Thoracic aorta endothelial cell (primary cell): ENCODE data around the gene TMEM132A. TPM values are rescaled to one million over a fixed set of nuclear protein-coding genes. Genes with fewer than 3 reads are reported as not detected.

Experiments used
- small RNA-seq: library from RNA; depleted of rRNA; stranded (forward); fragments of <200 nt; gene quantifications from one replicate; pipeline ENCODE3, GENCODE V24; 2012
- total RNA-seq: library from RNA; depleted of rRNA; stranded (reverse); fragments of >200 nt; gene quantifications from 2 replicates; pipeline ENCODE4 v1.2.3, GENCODE V29; 2012

TMEM132A gene, protein sequence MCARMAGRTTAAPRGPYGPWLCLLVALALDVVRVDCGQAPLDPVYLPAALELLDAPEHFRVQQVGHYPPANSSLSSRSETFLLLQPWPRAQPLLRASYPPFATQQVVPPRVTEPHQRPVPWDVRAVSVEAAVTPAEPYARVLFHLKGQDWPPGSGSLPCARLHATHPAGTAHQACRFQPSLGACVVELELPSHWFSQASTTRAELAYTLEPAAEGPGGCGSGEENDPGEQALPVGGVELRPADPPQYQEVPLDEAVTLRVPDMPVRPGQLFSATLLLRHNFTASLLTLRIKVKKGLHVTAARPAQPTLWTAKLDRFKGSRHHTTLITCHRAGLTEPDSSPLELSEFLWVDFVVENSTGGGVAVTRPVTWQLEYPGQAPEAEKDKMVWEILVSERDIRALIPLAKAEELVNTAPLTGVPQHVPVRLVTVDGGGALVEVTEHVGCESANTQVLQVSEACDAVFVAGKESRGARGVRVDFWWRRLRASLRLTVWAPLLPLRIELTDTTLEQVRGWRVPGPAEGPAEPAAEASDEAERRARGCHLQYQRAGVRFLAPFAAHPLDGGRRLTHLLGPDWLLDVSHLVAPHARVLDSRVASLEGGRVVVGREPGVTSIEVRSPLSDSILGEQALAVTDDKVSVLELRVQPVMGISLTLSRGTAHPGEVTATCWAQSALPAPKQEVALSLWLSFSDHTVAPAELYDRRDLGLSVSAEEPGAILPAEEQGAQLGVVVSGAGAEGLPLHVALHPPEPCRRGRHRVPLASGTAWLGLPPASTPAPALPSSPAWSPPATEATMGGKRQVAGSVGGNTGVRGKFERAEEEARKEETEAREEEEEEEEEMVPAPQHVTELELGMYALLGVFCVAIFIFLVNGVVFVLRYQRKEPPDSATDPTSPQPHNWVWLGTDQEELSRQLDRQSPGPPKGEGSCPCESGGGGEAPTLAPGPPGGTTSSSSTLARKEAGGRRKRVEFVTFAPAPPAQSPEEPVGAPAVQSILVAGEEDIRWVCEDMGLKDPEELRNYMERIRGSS
- 45.2 and 49.5 TPM in 2 replicates for total RNA-seq

DNA sequence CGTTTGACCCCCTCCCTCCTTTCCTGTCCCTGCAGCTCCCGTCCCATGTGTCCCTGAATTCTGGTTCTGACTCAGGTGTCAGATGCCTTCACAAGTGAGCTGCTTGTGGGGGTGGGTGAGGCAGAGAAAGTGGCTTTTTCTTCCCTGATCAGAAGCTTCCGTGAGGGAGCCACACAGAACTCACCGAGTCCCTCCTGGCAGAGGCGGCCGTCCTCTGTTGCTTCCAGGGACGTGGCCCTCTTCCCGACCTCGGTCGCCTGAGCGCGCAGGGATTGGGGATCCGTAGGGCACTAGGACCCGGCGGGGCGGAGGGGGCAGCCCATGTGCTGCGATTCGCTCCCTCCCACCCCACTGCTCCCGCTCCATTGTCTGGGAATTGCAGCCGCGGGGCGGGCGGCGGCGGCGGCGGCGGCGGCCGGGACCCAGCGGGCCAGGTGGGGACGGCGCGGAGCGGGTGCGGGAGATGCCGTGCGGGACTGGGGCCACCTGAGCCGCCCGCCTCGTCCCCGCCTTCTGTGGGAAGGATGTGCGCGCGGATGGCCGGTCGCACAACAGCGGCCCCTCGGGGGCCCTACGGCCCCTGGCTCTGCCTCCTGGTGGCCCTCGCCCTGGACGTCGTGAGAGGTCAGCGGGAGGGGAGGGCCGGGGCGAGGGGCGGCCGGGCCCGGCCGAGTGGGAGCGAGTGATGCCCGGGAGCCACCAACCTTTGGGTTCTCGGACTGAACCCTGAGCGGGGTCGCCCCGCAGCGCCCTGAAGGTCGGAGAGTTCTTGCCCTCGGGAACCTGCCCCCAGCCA lies at the start of gene TMEM132A:
Gene TMEM132A, plus strand, starts transcription at position 351 of the 796 bp plus-strand sequence. Its CDS starts 174 bp downstream, at position 525.

DNA sequence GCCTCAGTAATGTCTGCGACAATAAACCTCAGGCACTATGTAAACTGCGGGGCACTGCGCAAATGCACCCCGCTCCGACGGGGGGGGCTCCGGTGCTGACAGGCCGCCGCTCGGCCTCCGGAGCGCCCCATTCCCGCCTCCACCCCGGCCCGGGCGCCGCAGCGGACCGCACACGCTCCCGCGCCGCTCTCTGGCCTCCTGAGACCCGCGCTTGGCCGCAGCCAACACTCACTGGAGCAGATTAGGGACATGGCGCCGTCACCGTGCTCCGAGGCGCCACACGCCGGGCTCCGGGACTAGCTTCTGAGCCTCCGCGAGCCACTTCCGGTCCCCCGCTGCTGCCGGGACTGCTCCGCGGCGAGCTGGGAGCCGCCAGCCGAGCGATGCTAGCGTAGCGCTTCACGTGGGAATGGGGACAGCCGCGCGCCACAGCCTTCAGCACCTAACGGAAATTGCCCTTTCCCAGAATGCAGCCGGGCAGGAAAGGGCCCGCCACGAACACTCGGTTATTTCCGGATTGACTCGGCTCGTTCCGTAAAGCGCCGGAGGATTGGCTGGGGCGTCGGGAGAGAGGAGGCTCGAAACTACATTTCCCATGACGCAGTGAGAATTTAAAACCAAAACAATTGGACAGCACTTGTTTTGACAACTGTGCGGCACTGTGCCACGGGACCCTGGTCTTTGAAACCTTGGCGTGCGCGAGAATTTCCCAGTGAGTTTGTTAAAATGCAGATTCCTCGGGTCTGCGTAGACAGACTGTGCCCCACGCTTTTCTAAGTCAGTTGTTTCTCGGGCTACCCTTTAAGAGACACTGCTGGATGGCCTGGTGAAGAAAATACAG lies 17.9 kb upstream of the TMEM132A start, which contains the start of gene PRPF19:
Gene PRPF19, minus strand, starts transcription at position 454 of the 841 bp plus-strand sequence. Its CDS starts 203 bp downstream, at position 251.

DNA sequence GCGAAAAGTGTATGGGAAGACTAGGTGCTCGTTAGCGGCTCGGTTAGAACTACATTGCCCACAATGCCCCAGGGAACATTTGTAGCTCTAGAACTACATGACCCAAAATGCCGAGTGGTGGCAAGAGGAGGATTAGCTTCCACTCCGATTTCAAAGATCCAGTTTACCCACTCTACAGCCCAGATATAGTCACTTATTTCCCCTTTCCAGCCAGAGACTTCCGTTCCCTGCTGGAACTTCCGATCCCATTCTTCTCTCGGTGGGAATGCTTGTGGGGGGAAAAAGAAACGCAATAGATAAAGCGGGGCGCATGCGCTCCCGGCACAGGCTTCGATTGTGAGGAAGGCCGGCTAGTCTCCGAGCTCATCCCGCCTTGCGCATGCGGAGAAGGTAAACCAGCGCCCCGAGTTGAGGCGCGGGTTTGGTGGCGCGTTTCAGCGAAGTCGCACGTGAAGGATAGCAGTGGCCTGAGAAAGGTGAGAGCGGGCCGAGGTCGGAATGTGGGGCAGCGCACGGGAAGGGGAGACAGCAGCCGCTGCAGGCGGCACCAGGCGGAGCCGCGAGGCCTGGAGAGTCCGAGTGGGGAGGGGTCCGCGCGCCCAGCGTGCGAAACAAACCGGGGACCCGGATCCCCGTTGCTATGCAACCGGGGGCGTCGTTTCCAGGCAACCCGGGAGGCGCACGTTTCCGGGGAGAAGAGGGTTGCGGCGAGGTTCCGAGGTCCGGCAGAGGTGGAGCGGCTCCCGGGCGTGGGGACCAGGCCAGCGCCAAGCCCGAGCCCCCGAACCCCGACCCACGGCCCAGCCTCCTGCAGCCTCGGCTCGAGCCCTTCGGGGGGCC lies 10.2 kb upstream of the TMEM132A start, which contains the start of gene TMEM109:
Gene TMEM109, plus strand, starts transcription at position 366 of the 840 bp plus-strand sequence. CDS start 5,536 bp downstream, outside the sequence.

DNA sequence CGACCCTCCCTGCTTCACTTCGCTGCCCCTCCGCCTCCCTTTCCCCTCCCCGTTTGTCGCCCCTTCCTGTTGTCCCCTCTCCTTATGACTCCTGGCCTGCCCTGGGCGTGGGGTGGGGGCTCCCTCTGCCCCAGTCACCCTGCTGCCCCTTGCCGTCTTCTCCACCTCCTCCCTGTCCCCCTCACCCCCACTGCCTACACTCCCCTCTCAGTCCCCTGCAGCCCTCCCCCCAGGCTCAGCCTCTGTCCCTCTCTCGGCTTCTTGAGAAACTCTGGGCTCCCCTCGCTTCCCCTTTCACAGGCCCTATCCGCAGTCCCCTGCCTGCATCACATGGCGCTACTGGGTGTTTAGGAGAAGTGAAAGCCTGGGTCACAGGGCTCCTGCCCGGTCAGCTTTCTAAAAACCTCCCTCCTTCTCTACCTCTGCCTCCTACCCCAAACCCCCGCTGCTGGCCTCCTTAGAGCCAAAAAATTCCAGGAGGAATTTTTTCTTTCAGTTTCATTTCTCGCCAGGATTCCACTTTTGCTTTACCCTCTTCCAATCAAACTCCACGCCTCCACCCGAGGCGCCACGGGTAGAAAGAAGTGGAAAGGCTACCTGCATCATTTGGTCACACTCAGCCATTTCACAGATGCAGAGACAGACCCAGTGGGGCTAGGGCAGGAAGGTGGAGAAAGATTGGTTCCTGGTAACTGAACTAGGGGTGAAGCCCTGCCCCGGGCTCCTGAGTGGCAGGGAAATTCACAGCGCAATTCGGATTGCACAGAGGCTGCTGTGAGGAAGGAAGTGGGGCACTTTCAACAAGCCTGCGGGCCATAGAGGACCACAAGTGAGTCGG lies 27.9 kb downstream of the TMEM132A start, which contains the start of gene SLC15A3:
Gene SLC15A3, minus strand, starts transcription at position 273 of the 838 bp plus-strand sequence. CDS start 625 bp downstream, outside the sequence.

DNA sequence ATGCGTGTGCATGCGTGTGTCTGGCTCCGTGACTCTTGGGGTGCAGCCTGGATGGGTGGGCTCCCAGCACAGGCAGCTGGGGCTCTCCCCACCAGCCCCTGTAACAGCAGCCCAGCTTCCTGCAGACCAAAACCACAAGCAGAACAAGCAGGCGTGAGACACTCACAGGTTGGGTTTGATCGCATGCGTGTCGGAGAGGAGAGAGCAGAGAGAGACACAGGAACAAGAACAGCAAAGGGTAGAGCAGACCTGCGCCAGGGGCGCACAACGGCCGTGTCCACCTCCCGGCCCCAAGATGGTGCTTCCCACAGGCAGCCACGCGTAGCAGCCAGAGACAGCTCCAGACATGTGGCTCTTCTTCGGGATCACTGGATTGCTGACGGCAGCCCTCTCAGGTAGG lies 47.3 kb downstream of the TMEM132A start, which contains the start of gene CD6:
Gene CD6, plus strand, starts transcription at position 161 of the 400 bp plus-strand sequence. Its CDS starts 186 bp downstream, at position 347.

Small RNA genes within 50 kb of the gene (small RNA-seq; reads per million reads assigned to genes)
- not detected for gene RNU6-933P

Other genes with a start within 250 kb of the TMEM132A start
- not detected in 2 replicates for gene MS4A8, start 224.8 kb upstream of the TMEM132A start, total RNA-seq
- not detected in 2 replicates for gene MS4A18, start 199.7 kb upstream of the TMEM132A start, total RNA-seq
- not detected in 2 replicates for gene MS4A15, start 167.6 kb upstream of the TMEM132A start, total RNA-seq
- gene MS4A10, start 139.1 kb upstream of the TMEM132A start, total RNA-seq: not detected in 2 replicates
- 48.9 and 53.3 TPM in 2 replicates for gene CCDC86, start 82.3 kb upstream of the TMEM132A start, total RNA-seq
- under 0.01 TPM in 1 of 2 replicates, not detected in the other for gene PTGDR2, start 68.5 kb upstream of the TMEM132A start, total RNA-seq
- gene ZP1, start 56.9 kb upstream of the TMEM132A start, total RNA-seq: not detected in 2 replicates
- 90.8 and 113 TPM in 2 replicates for gene PRPF19, start 17.9 kb upstream of the TMEM132A start, total RNA-seq
- gene TMEM109, start 10.3 kb upstream of the TMEM132A start, total RNA-seq: 94.9 and 113 TPM in 2 replicates
- gene SLC15A3, start 27.7 kb downstream of the TMEM132A start, total RNA-seq: 2.1 and 2.7 TPM in 2 replicates
- gene CD6, start 47.2 kb downstream of the TMEM132A start, total RNA-seq: not detected in 2 replicates
- not detected in 2 replicates for gene CD5, start 178.0 kb downstream of the TMEM132A start, total RNA-seq
- 15.3 and 19.2 TPM in 2 replicates for gene VPS37C, start 237.0 kb downstream of the TMEM132A start, total RNA-seq